Mucosa of gallbladder (tissue), 1 donor: Measurements from ENCODE around the gene ST6GALNAC3. TPM values are rescaled to one million over a fixed set of nuclear protein-coding genes. Genes with fewer than 3 reads are reported as not detected.

Experiments
- DNase-seq: peaks from one replicate; pipeline ENCODE4 v3.0.0-alpha.2; 2020; ENCODE audit warnings: low spot score
- total RNA-seq: library from RNA; stranded (reverse); gene quantifications from one replicate; pipeline ENCODE4 v1.2.1, GENCODE V29; 2021
- donor health status: DM: no; HTN: no; CAD: no.

The ST6GALNAC3 gene
- total RNA-seq, 1 donor from 2014 or later: 5.9 TPM

DNA sequence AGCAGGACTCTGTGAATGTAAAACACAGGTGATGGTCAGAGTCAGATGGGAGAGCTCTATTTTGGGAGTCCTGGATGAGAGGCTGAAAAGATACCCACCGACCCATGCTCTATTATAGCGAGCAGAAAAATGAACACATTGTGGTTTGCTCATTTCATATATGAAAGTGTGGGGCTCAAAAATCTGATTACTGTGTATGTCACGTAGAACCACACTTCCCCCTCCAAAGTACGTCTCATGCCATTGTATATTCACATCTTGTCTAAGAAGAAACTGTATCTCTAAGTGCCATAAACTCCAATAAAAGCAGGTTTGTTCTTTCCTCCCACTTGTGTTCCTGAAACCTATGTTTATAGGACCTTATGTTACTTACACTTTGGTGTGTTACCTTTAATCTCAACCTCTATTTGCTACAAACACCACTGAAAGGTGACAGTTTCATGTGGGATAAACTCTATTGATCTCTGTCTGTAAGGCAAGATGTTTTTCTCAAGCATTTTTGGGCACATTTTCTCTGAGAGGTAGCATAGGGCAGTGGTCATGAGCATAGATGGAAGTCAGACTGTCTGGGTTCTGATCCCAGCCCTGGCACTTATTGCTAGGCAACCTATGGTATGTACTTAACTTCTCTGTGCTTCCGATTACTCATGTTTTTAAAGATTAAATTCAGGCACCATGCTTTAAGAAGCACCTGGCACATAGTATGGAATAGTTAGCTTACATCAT is 214.4 kb downstream of the ST6GALNAC3 start:
- no peak for DNase-seq

DNA sequence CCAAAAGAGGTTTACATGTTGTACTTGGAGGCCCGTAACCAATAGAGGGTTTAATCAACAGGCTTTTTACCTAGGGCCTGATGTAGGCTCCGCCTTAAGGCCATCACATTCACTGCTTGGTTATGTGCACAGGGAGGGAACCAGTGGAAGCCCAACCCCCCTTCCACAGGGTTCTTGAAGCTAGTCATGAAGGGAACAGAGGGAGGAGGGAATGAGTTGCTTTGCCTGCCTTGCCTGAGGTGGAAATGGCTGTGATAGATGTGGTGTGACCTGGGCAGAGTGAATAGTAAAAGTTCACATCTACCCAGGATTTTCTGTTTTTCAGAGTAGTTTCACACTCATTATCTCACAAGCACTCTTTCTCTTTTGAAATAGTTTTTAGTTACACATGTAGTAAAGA is 215.1 kb downstream of the ST6GALNAC3 start:
- DNase-seq: no peak

DNA sequence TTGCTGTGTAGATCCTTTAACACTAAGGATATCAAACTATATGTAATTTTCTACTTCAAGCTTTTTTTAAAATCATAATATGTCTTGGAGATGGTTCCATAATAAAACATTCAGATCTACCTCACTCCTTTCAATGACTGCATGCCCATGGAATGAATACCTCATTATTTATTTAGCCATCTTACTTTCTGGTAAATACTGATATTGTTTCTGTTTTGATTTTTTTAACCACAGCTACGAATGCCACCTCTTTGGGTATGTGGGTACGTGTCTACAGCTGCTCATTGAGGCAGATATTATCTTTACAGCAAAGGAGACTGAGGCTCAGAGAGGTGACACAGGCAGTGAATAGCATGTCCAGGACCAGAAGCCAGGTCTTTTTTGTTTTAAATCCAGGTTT is 215.7 kb downstream of the ST6GALNAC3 start:
- DNase-seq: no peak

DNA sequence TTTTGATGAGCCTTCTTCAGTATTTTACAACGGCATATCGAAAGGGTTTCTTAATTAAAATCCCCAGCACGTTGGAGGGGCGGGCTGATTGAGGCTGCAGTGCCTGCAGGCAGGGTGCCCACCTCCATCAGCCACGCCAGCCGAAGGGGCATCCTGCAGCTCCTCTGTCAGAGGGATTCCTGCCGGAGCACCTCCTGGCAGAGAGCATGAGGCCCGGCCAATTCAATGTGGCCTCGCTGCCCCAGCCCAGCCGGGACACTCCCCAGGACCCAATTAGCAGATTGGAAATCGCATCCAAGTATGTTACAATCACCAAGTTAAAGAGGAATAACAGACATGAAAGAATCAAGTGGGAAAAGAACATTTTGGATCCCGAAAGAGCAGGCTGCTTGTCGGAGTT is 216.6 kb downstream of the ST6GALNAC3 start:
- no peak for DNase-seq

DNA sequence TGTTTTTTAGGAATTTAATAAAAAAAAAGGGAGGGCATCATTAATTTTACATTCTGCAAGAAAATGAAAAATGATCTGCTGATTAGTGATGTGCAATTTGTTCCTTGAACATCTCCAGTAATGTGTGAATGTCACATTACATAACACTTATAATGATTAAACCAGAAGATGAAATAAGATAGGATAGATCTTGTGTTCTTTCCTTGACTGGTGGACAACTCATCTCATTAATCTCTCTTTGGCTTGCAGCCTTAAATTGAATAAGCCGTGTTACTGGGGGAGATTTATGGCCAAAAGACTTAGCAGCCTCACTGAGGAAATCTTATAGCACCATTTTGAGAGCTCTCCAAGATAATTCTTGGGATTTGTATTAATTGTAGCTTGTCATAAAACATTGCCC is 217.2 kb downstream of the ST6GALNAC3 start:
- no peak for DNase-seq

DNA sequence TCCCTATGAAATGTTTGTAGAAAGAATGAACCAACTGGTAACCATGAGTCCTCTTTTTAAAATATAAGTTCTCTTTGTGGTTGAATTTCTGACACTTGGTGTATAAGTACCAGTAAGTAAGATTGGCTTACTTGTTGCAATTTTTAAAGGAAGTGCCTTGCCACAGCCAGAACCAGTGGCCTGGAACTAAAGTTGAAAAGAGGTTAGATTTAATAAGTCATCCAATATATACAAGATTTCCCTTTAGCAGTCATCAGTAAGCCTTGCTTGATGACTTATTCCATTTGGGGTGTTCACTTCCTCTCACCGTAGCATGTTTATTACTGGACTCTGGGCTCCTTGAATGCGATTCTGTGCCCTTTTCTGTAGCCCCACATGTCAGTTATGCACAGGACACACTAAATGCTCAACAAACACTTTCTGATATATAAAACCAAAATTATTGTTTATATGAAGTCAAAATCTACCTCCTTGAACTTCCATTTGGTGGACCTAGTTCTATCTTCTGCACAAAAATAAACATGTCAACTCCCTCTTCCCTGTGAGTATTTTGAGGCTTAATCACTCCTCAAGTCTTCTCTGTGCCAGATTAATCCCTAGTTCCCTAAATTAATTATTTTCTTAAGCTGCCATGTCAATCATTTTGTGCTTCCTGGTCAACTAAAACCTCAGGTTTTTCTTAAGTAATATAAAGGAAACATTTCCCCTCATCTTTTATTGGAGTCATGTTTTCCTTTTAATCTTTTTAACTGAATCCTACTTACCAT is 218.1 kb downstream of the ST6GALNAC3 start:
- DNase-seq: no peak

DNA sequence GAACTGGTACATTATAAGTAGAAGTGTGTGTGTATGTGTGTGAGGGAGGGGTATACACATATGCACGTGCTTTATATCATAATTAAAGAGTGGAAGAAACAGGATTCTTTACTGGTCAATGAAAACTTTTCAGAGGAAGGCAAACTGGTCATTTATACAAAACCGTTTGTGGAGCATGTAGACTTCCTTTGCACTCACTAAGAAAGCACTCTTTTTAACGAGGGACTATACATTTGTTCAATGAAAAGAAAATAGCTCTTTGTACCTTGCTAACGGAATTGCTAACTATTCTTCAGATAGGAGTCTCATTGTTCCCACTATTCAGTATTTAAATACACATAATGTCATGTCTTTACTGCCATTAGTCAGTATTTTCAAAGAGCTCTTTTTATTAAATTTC is 219.3 kb downstream of the ST6GALNAC3 start:
- no peak for DNase-seq

DNA sequence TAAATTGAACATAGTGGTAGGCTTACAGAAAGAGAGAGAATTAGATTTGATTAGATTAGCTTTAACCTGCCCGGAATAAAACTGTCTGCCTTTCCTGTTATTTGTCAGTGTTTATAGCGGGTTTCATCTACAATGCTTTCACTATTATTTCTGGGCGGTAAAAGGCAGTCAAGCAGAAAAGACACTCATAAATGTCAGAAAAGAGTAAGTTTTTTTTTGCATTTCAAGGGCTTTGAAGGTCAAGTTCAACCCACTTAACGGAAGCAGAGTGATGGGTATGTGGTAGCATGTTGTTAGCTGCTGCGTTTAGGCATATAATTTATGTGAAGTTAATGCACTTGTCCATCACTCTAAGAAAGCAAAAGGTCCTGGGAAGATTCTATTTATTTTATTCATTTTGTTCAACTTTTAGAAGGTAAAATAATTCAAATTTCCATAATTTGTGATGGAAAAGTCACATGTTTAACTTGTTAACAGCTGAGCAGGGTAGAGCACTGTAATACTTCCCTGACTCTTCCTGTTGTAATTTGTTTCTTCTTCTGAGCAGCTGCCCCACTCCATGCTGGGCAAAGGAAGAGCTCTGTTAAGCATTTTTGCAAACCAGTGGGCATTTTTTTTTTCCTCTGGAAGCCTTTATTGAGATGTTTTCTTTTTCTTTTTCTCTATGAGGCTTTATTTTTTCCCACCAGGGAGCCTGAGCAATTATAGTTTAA is 220.1 kb downstream of the ST6GALNAC3 start:
- DNase-seq: no peak

DNA sequence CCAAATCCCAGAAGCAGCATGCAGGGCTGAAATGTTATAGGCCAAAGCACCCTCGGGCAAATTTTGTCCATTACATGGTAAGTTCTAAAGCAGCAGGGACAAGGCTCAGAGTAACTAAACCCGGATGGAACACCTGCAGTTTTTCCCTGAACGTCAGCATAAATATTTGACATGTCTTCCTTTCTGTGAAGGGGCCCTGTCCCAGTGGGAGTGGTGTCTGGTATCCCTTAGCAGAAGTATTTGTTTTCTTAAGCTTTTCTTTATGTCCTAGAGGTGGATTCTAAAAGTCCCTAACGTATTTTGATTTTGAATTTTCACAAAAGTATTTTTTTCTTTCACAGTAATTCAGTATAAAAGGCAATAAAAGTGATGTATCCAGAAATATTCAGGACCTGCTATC is 223.9 kb downstream of the ST6GALNAC3 start:
- DNase-seq: no peak

DNA sequence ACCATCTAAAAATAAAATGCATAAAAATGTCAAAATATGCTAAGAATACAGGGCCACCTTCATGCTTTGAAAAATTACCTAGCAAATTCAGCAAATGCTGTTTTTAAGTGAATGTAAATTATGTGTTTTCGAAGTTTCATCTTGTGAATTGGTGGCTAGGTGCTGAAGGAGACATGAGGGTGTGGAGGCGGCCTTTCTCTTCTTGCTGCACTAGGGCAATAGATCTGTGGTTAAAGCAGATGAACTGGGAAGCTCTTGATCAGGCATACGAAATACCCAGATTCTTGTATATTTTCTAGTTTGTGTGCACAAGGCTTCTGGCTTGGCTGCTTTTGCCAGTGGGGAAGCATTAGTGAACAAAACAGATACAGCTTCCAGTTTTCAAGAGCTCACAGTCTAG is 224.5 kb downstream of the ST6GALNAC3 start:
- no peak for DNase-seq

DNA sequence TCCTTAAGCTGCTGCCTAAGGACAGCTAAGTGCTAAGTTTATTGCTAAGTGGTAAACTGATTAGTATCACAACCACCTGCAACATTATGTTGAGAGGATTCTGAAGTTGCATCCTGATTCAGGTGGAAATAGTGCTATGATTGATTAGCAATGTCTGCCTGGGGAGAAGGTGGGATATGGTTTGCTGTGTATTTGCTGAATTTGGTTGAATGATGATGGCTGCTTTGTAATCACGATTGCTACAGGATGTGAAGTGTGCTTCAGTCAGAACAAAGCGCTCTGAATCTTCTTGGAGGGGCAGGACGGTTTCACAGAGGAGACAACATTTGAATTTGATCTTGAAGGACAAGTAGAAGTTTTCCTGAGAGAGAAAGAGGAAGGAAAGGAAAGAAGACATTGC is 226.0 kb downstream of the ST6GALNAC3 start:
- DNase-seq: no peak

DNA sequence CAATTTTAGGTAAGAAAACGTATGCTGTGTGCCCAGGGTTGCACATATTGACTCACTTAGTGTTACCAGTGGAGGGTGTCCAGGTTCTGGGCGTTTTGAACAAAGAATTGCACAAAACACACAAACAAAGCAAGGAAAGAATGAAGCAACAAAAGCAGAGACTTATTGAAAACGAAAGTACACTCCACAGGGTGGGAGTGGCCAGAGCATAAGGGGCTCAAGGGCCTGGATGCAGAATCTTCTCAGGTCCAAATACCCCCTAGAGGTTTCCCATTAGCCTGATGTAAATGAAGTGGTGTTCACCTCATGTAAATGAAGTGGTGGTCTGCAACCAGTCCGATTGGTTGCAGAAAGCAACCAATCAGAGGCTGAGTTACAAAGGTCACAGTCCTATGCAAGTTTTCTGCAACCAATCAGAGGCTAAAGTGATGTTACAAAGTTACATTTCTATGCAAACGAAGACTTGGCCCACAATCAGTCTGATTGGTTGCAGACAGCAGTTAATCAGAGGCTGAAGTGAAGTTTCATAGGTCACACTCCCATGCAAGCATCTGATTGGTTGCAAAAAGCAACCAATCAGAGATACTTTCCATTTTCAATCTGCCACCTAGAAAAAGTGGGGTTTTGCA is 228.3 kb downstream of the ST6GALNAC3 start:
- DNase-seq: no peak

DNA sequence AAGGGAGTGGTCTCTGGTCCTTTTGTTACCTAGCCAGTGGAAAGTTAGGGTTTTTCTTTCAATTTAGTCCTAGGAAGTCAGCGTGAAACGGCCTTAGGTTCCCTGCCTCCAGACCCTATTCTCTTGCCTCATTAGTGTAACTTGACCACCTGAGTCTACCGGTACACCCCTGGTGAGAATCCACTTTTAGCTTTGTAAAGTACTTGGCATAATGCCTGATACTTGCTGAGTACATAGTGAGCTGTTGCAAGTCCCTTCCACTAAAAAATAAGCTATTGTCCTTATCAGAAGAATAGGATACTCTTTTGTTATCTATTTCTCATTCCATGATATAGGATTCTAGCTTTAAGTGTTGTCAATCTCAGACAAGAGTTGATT is 228.8 kb downstream of the ST6GALNAC3 start:
- no peak for DNase-seq

DNA sequence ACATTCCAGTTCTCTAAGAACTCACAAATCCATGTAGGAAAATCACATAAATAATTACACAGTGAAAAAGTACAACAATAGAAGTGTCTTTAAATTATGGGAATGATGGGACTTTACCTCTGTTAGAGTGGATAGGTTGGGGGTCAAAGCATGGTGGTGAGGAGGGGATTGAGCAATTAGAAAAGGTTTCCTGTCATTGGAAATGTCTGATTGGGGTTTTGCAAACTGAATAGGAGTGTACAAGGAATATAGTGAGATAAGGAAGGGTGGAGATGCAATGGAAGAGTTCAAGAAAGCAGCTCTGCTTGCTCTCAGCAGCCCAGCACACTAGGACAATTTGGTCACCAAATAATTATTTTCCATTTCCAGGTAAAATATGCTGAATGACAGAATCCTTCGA is 238.8 kb downstream of the ST6GALNAC3 start:
- no peak for DNase-seq

DNA sequence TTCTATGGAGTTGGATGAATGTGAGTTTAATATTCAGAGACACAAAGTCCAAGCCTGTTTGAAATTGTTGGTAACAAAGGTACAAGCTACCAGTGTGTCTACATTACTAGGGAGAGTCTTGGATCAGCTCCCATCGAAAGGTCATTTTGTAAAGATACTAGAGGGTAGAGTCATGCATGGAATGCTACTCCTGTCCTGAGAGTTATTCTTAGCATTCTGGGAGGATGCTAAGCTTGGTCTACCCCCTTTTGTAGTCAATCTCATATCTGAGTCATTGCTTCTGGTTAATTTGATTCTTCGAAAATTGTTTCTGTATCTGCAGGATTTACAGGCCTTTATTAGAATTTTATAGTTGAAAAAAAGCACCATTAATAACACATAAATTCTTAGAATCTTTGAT is 240.2 kb downstream of the ST6GALNAC3 start:
- no peak for DNase-seq

DNA sequence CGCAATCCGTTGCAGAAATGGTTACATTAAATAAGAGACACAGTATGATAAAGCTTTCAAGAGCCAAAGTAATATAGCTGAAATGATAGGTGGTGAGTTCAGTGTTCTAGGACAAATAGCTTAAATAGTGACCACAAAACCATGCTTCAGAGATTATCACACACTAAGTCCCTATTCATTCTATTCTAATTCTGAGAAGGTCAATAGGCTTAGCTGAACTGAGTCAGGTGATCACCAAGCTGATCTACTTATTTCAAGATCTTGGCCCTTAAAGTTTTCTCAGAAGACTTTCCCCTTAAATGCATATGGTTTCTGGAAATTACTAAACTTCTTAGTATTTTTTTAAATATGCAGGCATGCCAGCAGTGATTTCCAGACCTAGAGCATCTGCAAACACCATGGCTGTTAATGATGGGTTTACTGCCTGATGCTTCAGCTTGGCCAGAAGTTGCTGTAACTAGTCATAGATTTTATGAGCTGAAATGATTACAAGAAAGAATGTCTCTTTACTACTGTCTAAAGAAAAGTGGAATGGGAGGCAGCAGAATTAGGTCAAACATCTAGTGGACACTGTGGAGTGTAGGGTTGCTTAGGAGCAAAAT is 242.9 kb downstream of the ST6GALNAC3 start:
- no peak for DNase-seq

DNA sequence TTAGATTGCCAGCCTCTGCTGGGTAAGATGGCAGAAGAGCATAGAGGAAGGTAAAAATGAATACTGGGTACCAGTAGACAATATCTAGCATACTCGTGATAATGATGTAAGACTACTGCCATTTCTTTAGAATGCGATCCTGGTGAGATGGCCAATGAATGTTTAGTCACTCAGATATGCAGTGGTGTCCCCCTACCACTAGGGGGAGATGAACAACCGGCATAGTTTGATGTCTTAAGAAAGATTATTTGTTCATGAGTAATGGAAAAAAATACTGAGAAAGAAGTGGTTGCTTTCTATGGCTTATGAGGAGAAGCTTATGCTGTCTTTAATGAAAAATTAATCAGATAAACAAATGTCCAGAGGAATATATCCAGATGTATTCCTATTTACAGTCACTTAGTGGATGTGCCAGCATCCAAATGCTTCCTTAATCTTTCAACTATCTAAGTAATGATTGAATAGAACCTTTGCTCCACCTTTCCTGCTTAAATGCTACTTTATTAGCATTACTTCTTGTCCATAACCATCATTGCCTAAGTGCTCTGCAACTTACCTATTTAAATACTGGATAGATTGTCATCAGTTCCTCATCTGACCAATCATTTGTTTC is 256.6 kb downstream of the ST6GALNAC3 start:
- peak; percentile 32 for DNase-seq

DNA sequence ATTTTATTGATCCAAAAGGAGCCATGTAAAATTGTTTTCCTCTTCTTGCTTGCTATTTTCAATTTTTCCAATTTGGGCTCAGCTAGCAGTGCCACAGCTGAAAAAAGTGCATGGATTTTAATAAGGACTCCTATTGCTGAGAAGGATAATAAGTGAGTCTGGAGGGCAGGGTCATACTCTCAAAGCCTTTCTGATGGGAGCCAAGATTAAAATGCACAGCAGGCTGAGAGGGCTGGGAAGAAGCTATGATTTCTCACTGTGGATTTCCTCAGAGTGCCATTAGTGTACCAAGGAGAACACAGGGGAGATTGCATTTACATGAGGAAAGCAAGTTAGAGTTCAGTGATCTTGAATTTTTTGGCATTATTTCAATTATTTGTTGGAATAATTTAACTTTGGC is 261.3 kb downstream of the ST6GALNAC3 start:
- DNase-seq: no peak

DNA sequence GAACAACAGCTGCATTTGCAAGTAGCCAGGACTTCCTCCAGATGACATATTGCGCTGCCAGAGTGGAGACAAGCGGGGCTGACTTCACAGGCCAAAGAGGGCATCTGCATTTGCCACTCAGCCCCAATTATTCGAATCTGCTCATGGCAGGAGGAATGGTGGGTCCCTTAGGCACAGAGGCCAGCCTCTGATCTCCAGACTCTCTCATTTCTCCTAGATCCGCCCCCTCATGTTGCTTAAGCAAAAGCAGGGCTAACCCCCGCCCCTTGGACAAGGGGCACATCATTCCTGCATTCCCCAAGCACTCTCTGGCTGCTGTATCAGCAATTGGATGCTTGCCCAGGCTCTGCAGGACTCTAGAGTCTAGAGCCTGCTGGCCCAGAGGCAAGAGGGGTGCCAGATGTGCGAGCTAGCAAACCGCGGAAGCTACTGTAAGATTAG is 262.4 kb downstream of the ST6GALNAC3 start:
- peak; percentile 74 for DNase-seq

DNA sequence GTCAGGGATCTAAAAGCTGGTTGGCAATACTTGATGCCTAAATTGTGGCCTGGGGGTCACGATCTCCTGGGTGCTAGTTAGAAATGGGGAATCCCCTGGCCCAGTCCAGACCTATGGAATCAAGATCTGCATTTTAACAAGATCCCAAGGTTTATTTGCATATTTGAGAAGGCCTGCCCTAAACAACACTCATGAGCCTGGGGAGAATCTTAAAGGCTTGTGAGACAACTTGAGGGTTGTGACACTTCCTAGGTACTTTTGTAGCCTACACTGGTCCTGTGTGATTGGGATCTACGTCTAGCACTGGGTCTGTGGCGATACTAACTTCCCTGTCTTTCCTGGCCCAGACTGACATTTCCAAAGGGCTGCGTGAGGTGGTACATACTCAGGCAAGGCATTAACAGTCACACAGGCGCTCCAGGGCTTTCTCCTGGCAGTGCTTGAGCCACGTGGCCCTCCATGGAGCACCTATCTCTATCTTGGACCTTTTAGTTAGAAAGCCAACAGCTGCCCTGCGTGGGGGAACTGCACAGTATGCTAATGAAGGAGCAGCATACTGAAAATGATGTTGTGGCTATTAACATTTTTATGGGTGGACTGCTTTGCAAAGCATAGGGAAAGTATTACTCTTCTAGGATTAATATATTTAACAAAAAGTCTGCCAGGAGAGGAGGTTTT is 263.1 kb downstream of the ST6GALNAC3 start:
- no peak for DNase-seq

DNA sequence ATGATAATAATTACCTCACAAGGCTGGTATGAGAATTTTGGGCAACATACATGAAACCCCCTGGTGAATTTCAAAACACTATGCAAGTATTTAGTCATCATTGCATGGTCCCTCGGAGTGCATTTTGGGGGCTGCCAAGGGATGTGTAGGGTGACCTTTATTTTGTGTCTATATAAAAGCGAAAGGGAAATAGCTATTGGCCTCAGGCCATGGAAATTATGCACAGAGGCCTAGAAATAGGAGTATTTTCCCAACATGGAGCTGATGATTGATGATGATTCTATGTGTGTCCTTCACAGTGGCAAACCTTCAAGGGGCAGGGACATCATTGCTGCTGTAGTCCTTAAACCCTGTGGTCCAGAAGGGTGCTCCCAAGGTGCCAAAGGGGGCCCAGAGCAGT is 265.5 kb downstream of the ST6GALNAC3 start:
- DNase-seq: no peak
